Activated naive CD8-positive, alpha-beta T cell treated with anti-CD3 and anti-CD28 coated beads for 36 hours (primary cell): ENCODE data around the gene RWDD2A. TPM values are rescaled to one million over a fixed set of nuclear protein-coding genes. Genes with fewer than 3 reads are reported as not detected.
A peak's percentile ranks its signal among the peaks of the same experiment; 100 is the strongest.
"Not testable (repeated sequence)": the region's sequence is repeated elsewhere in the genome, so short reads cannot be mapped to it uniquely, and the experiment has no call there.

Source experiments
- DNase-seq: peaks from one replicate; pipeline ENCODE4 v3.0.0; 2021
- H3K27ac Mint-ChIP-seq: one replicate; pipeline ENCODE4 v1.8.0; 2022; ENCODE audit warnings: mild to moderate bottlenecking, moderate library complexity, mixed read lengths
- H3K27me3 Mint-ChIP-seq: one replicate; pipeline ENCODE4 v1.8.0; 2022; ENCODE audit warnings: mild to moderate bottlenecking, mixed read lengths
- H3K36me3 Mint-ChIP-seq: one replicate; pipeline ENCODE4 v1.8.0; 2021; ENCODE audit warnings: mild to moderate bottlenecking, mixed read lengths
- H3K4me1 Mint-ChIP-seq: one replicate; pipeline ENCODE4 v1.8.0; 2021; ENCODE audit warnings: mixed read lengths
- H3K4me3 Mint-ChIP-seq: one replicate; pipeline ENCODE4 v1.8.0; 2022; ENCODE audit warnings: mild to moderate bottlenecking, moderate library complexity, mixed read lengths
- H3K9me3 Mint-ChIP-seq: one replicate; pipeline ENCODE4 v1.8.0; 2022; ENCODE audit warnings: mixed read lengths
- total RNA-seq, 2 experiments: library from RNA; stranded (reverse); gene quantifications; one replicate each; pipeline ENCODE4 v1.2.3, GENCODE V29; 2021

RWDD2A gene
- total RNA-seq, 2 experiments from 2014 or later = 1.2 TPM

DNA sequence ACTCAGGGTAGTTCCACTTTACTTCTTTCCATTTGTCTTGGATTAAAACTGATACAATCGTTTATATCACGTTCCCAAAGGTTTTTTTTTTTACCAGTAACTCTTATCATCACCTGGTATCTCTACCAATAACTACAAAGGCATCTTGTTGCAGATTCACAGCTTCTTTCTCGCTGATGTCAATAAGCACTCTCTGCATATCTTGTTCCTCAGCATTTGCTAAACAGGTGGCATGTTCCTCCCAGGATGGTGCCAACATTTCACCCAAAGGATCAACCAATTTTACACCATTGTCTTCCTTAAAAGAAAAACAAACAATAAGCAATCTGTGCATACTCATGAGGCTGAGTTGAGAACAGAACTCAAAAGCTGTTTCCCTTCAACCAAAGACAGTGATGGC is 4.7 kb upstream of the RWDD2A start:
- Mint-ChIP-seq H3K27ac (no peak overlapping the region), H3K4me3 (no peak overlapping the region), H3K36me3 (peaks cover 17% of the 10 kb centered on the region), H3K9me3 (no peaks in the 10 kb centered on the region), H3K27me3 (no peaks in the 10 kb centered on the region), H3K4me1 (peaks cover 31% of the 10 kb centered on the region)
- no peak for DNase-seq

DNA sequence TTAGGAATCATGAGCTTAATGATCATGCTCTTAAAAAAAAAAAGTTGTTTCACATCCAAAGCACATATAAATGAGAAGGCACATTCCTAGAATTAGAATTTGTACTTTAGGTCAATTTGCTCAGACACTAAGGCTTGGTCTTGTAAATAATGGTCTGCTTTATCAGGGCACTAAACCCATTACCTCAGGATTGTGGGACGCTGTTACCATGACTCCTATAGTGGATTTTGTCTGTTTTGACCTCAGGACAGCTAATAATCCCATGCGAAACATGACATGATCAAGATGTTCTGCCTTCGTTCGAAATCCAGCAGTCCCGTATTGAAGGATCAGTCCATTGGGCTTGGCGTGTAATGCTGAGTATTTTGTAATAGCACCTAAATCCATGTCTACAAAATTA is 2.5 kb upstream of the RWDD2A start:
- no peak for DNase-seq
- Mint-ChIP-seq H3K27ac (no peak overlapping the region), H3K9me3 (no peaks in the 10 kb centered on the region), H3K27me3 (no peaks in the 10 kb centered on the region), H3K4me1 (peaks cover 40% of the 10 kb centered on the region), H3K4me3 (no peak overlapping the region), H3K36me3 (peaks cover 4% of the 10 kb centered on the region)

DNA sequence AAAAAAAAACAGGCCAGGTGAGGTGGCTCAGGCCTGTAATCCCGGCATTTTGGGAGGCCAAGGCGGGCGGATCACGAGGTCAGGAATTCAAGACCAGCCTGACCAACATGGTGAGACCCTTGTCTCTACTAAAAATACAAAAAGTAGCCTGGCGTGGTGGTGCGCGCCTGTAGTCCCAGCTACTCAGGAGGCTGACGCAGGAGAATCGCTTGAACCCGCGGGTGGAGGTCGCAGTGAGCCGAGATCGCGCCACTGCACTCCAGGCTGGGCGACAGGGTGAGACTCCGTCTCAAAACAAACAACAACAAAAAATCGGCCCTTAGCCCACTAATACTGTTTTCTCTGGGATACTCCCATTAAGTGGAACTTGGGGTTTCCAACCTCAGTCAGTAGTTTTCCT is 1.2 kb upstream of the RWDD2A start:
- peak overlapping the region; percentile 89 for H3K4me3 Mint-ChIP-seq
- H3K27ac Mint-ChIP-seq, H3K9me3 Mint-ChIP-seq, DNase-seq, H3K27me3 Mint-ChIP-seq, H3K36me3 Mint-ChIP-seq: not testable (repeated sequence)
- H3K4me1 Mint-ChIP-seq = peaks cover 36% of the 10 kb centered on the region

DNA sequence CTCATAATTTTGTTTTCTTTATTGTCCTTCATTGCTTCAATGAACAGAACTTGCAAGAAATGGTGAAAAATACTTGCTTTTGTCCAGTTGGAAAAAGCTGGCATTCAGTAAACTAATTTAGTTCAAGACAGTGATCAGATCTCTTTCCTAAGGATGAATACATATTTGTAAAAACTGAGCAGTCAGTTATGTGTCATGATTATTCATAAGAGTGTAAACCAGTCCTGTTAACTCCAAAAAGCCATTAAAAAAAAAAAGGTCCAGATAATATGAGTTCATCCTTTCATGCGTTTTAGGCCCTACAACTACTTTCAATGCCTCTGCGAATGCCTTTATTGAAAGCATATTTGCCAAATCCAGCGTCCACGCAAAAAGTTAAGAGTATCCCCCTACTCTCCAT is 701 bp upstream of the RWDD2A start:
- peak overlapping the region; percentile 83 for H3K27ac Mint-ChIP-seq
- peaks cover 36% of the 10 kb centered on the region for H3K4me1 Mint-ChIP-seq
- H3K4me3 Mint-ChIP-seq = peak overlapping the region; percentile 89
- H3K9me3 Mint-ChIP-seq = no peaks in the 10 kb centered on the region
- DNase-seq = no peak
- H3K36me3 Mint-ChIP-seq = no peaks in the 10 kb centered on the region
- H3K27me3 Mint-ChIP-seq = no peaks in the 10 kb centered on the region

DNA sequence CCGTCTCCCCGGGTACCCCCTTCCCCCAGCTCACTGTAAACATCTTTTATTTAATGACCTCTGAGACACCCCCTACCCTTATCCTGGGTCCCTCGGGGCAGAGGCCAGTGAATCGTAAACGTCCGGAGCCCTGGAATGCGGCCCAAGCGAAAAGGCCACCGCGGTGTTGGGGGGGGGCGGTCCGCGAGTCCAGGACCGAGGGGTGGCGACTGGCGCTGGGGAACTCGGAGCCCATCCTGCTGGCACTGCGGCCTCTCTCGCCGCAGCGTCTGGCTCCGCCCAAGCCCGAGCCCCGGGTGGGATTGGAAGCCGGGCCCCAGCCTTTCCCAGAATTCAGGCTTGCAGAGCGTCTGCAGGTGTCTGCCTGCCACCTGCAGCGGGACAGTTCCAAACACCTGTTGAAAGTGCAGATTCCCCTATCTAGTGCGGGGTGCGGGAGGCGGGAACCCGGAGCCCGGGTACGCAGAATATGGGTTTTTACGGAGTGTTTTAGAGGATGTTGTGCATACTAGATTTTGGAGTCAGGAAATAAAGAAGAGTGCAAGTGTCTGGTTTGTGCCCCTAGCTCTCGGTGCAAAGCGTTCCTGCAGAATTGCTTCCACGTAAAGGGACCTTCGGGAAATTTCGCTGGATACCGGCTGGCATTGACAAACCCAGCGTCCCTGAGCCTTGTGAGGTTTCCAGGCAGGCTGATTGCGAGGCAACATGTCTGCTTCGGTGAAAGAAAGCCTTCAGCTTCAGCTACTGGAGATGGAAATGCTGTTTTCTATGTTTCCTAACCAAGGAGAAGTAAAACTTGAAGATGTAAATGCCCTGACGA is 800 bp downstream of the RWDD2A start:
- Mint-ChIP-seq H3K27me3 (no peaks in the 10 kb centered on the region), H3K9me3 (no peaks in the 10 kb centered on the region), H3K4me3 (peak overlapping the region; percentile 89), H3K36me3 (no peaks in the 10 kb centered on the region), H3K27ac (no peak overlapping the region), H3K4me1 (peaks cover 33% of the 10 kb centered on the region)
- DNase-seq = peak; percentile 23

- H3K27me3 Mint-ChIP-seq = no peaks in the 10 kb centered on the region
- H3K4me1 Mint-ChIP-seq = peaks cover 15% of the 10 kb centered on the region
- DNase-seq = no peak
- no peak overlapping the region for H3K27ac Mint-ChIP-seq
- no peak overlapping the region for H3K4me3 Mint-ChIP-seq
- no peaks in the 10 kb centered on the region for H3K9me3 Mint-ChIP-seq
- no peaks in the 10 kb centered on the region for H3K36me3 Mint-ChIP-seq
Observed at GRCh38 chr6:83198486-83199172, 5.5 kb downstream of the RWDD2A start.

- DNase-seq = no peak
- Mint-ChIP-seq H3K27me3 (no peaks in the 10 kb centered on the region), H3K27ac (no peak overlapping the region), H3K4me1 (peaks cover 11% of the 10 kb centered on the region), H3K9me3 (no peaks in the 10 kb centered on the region), H3K4me3 (no peak overlapping the region), H3K36me3 (no peaks in the 10 kb centered on the region)
Observed at GRCh38 chr6:83199173-83199862, 6.2 kb downstream of the RWDD2A start.

- H3K27ac Mint-ChIP-seq = no peak overlapping the region
- H3K4me3 Mint-ChIP-seq = no peak overlapping the region
- no peak for DNase-seq
- H3K9me3 Mint-ChIP-seq = no peaks in the 10 kb centered on the region
- no peaks in the 10 kb centered on the region for H3K27me3 Mint-ChIP-seq
- no peaks in the 10 kb centered on the region for H3K36me3 Mint-ChIP-seq
- H3K4me1 Mint-ChIP-seq = peaks cover 6% of the 10 kb centered on the region
Observed at GRCh38 chr6:83199863-83200225, 6.7 kb downstream of the RWDD2A start.

DNA sequence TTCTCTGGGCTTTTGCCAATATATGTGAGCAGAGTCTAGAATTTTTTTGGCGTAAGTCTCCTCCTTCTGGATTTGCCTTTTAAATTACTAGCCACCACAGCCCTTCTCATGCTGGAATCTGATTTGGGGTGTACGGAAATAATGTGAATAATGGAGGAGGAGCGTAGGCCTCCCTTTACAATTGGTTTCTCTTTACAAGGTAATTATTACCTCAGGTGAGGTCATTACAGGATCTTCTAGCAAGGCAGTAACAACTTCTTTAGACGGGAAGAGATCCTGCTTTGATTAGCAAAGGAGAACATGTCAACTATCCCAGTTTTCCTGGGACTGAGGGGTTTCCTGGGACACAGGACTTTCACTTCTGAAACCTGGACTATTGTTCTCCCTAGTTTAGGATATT is 8.9 kb downstream of the RWDD2A start:
- Mint-ChIP-seq H3K4me3 (no peak overlapping the region), H3K27ac (no peak overlapping the region), H3K9me3 (no peaks in the 10 kb centered on the region), H3K4me1 (peaks cover 6% of the 10 kb centered on the region), H3K36me3 (no peaks in the 10 kb centered on the region), H3K27me3 (peaks cover 6% of the 10 kb centered on the region)
- DNase-seq = no peak

DNA sequence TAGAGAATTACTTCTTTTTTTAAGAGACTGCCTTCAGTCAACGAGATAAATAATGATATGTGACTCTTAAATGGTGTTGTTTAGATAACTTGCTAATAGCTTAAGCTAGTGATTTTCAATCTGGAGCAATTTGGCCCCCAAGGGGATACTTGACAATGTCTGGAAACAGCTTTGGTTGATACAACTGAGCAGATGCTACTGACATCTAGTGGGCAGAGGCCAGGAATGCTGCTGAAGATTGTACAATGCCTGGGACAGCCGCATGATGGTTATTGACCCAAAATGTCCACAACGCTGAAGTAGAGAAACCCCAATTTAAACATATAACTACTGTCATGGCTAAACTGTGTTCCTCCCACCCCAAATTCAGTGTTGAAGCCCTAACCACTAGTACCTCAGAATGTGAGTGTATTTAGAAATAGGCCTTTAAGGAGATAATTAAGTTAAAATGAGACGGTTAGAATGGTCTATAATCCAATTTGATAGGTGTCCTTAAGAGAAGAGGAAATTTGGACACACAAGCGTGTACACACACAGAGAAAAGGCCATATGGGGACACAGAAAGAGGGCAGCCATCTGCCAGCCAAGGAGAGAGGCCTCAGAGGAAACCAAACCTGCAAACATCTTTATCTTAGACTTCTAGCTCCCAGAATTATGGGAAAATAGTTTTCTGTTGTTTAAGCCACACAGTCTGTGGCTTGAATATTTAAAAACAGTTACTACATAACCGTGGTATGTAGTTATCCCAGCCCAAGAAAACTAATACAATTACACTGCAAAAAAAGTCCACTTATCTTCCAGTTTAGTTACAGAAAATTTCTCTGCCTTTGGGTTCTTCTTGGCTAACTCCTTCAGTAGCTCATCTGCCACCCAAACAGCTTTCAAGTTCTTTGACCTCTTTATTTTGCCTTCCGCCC is 22.2 kb downstream of the RWDD2A start:
- no peaks in the 10 kb centered on the region for H3K9me3 Mint-ChIP-seq
- DNase-seq = peak; percentile 45
- no peaks in the 10 kb centered on the region for H3K36me3 Mint-ChIP-seq
- H3K4me3 Mint-ChIP-seq = no peak overlapping the region
- no peaks in the 10 kb centered on the region for H3K4me1 Mint-ChIP-seq
- H3K27me3 Mint-ChIP-seq = peaks cover 10% of the 10 kb centered on the region
- no peak overlapping the region for H3K27ac Mint-ChIP-seq

- H3K9me3 Mint-ChIP-seq = no peaks in the 10 kb centered on the region
- no peak overlapping the region for H3K4me3 Mint-ChIP-seq
- no peaks in the 10 kb centered on the region for H3K4me1 Mint-ChIP-seq
- H3K27me3 Mint-ChIP-seq = peaks cover 5% of the 10 kb centered on the region
- no peak for DNase-seq
- no peaks in the 10 kb centered on the region for H3K36me3 Mint-ChIP-seq
- no peak overlapping the region for H3K27ac Mint-ChIP-seq
Observed at GRCh38 chr6:83216806-83217205, 23.6 kb downstream of the RWDD2A start.

- H3K4me1 Mint-ChIP-seq = no peaks in the 10 kb centered on the region
- no peak overlapping the region for H3K27ac Mint-ChIP-seq
- peaks cover 5% of the 10 kb centered on the region for H3K27me3 Mint-ChIP-seq
- no peaks in the 10 kb centered on the region for H3K36me3 Mint-ChIP-seq
- no peak for DNase-seq
- no peak overlapping the region for H3K4me3 Mint-ChIP-seq
- no peaks in the 10 kb centered on the region for H3K9me3 Mint-ChIP-seq
Observed at GRCh38 chr6:83218646-83219045, 25.5 kb downstream of the RWDD2A start.

DNA sequence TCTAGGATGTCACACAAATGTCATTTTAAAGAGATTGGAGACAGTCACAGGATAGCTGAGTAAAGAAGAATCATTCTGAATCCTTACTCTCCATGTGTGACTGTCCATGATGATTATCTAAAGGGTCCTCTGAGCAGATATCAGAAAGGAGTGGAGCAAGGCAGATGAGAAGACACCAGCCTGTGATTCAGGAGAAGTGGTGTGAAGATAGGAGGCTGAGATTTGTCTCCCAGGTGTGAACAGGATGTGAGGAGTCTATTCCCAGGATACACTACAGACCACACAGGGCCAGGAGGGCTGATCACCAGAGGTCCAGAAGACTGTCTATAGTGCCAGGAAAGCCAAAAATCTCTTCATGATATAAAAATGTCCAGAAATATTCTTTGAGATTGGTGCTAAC is 27.0 kb downstream of the RWDD2A start:
- no peak overlapping the region for H3K27ac Mint-ChIP-seq
- H3K36me3 Mint-ChIP-seq = no peaks in the 10 kb centered on the region
- no peaks in the 10 kb centered on the region for H3K4me1 Mint-ChIP-seq
- peaks cover 5% of the 10 kb centered on the region for H3K27me3 Mint-ChIP-seq
- no peak overlapping the region for H3K4me3 Mint-ChIP-seq
- no peak for DNase-seq
- H3K9me3 Mint-ChIP-seq = no peaks in the 10 kb centered on the region

DNA sequence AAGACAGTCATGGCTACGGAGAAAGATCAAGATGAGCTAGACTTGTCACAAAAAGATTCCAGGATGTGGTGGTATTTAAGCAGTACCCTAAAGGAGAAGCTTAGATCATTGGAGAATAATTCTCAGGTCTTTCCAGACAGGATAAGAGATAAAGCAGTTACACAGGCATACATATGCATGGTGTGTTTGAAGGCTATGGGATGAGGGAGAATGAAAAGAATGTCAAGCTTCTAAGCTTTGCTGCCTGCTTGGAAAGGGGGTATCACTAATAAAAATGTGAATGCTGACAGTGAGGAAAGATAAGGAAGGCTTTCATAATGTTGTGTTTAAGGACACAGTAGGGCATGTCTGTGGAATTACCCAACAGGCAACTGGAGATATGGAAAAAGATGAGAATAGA is 28.1 kb downstream of the RWDD2A start:
- Mint-ChIP-seq H3K4me3 (no peak overlapping the region), H3K27me3 (peaks cover 5% of the 10 kb centered on the region), H3K9me3 (no peaks in the 10 kb centered on the region), H3K4me1 (no peaks in the 10 kb centered on the region), H3K27ac (no peak overlapping the region), H3K36me3 (no peaks in the 10 kb centered on the region)
- DNase-seq = no peak
